KG1 (cell line): ENCODE results near the gene ATG4C.
"Not testable (repeated sequence)": the region's sequence is repeated elsewhere in the genome, so short reads cannot be mapped to it uniquely, and the experiment has no call there.

ENCODE experiments used
- DNase-seq: peaks from one replicate; lab custom pipeline; 2025; lab: John Stamatoyannopoulos, UW

Gene ATG4C

DNA sequence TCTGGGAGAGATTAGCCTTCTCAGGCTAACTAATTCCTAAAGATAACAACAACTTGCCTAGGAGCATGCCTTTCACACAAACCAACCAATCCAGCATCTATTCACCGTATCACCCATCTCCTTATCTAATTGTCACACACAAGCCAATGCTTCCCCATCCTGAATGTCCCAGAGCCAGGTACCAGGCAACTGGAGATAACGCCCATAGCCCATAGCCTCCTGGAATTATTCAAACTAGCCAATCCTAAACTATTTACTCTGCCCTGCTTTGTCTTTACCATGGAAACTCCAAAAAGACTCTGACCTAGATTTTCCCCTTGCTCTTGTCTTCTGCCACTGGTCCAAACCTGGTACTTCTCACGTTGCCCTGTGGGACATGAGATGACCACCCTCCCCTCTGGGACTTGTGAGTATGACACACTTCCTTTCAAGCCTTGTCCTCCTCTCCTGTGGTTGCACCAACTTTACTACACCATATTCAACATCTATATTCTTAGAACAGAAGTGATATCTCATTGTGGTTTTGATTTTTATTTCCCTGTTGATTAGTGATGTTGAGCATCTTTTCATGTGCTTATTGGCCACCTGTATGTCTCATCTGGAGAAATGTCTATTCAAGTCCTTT, 8.8 kb upstream of the ATG4C start:
- DNase-seq = no peak

DNA sequence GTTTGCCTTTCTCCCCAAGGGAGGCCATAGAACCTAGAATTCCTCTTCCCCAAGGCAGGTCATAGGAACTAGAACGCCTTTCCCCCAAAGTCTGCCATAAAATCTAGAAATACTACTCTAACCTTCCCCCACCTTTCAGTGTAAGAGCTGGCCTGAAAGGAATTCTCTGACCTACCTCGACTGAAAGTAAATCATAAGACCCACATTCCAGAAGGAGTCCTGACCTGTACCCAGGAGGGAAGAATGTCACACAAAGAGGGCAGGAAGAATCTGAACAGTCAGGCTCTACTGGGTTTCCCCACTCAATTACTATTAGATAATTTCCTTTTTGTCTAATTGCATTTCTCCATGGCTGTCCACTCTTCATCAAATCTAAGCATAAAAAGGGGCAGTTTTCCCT, 5.7 kb upstream of the ATG4C start:
- no peak for DNase-seq

DNA sequence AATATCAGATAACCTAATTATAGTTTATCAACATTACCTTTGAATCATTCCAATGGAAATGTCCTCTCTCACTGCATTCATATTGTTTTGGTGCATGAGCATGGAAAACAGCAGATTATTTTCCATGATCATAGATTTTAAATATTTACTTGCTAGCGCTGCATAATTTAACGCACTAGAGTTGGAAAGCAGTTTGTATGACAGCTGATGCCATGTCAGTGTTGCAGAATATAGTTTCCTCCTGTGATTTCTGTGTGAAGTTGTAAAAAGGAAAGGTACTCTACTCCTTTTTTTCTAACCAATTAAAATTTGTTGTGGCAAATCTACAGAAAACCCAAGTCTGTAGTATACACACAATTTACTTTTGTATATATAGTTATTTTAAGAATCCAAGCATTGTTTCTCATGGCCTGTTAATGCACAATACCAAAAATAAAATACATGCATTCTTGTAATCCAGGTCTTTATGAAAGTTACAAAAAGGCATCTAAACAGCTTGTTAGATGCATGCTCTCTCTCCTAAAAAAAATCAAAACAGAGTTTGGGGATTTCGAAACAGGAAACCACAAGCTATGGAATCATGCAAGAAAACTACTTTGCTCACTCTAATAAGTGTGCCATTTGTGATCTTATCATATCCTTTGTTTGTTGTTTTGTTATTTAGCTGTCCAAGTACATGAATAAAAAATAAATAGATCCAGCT, 1.9 kb upstream of the ATG4C start:
- DNase-seq = no peak

DNA sequence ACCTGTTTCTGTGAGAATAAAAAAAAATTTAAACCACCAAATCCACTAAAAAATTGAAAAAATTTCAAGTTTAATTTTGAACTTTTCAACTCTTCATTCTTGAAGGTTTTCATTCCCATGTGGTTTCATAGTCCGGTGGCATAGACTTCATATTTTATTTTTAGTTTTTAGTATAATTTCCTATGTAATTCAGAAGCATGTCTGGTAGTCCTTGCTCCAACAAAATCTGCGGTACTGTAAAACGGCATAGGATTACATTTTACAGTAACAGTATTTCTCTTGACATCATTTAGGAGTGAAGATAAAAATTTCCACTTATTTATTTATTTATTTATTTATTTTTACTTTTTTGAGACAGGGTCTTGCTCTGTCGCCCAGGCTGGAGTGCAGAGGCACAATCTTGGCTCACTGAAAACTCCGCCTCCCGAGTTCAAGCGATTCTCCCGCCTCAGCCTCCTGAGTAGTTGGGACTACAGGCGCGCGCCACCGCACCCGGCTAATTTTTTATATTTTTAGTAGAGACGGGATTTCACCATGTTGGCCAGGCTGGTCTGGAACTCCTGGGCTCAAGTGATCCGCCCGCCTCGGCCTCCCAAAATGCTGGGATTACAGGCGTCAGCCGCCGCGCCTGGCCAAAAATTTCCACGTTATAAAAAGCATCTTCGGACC, 1.3 kb upstream of the ATG4C start:
- not testable (repeated sequence) for DNase-seq

DNA sequence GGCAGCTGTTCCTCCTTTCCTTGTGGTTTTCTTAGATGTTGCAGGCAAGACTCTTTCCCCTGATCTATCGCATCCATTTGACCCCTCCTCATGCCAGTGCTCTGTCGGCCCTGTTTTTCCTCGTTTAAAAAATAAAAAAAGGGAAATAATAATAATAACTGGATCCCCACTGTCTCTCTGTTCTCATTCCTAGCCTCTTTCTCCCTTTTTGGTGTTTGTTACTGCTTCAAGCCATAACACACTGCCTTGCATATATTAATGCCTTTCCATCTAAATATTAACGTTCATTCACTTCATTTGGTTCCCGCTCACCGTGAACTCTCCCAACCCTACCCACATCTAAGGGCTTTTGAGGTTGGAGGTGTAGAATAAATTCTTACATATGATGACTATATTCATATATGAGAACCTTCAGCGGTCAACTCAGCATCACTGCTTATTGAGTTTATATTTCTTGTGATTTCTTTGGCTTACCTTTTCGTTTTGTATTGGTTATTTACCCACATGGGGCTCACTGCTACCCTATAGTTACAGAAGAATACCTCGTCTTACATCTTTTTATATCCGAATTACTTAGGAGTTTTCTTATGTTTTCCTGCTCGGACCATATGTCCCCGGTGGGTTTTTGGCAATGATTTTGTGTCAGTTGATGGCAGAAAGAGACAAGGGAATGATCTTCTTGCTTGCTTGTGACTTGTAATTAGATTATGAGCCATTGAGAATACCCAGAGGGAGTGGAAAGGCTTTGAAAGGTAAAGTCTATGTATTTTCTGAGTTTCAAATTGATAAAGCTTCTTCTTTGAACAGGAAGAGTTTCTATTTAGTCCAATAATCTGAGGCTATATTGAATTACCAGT, 805 bp downstream of the ATG4C start:
- DNase-seq = no peak

DNA sequence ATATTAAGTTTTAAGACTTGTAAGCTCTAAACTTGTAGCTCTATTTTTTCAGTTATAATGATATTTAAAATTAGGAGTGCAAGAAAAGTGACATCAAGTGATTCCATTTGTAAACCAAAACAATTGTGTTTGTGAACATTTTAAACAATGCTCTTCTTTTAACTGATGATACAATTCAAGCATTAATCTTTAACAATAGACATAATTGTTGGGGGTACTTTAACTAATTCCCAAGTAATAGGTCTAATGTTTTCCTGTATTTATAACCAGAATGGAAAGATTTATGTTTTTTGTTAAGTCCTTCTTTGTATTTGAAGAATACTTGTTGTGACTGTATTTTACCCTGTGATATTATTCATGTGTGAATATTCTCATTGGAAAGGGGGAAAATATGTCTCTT, 6.8 kb downstream of the ATG4C start:
- DNase-seq = no peak

DNA sequence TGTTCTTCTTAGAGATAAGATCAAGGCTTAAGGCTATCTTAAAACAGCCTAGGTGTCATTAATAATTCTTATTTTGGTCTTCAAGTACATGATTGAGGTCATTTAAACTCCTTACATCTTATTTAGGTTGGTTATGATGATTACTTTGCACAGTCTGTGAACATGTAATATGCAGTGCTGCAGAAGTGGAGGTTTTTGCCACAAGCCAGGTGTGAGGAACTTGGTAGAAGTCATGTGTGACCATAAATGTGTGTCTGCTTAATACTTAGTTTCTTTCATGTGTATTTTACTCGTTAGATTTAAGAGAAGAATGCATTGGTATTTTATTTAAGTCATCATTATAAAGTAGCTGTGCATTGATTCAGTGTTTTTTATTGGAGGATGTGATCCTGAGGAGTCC, 10.1 kb downstream of the ATG4C start:
- DNase-seq = no peak

DNA sequence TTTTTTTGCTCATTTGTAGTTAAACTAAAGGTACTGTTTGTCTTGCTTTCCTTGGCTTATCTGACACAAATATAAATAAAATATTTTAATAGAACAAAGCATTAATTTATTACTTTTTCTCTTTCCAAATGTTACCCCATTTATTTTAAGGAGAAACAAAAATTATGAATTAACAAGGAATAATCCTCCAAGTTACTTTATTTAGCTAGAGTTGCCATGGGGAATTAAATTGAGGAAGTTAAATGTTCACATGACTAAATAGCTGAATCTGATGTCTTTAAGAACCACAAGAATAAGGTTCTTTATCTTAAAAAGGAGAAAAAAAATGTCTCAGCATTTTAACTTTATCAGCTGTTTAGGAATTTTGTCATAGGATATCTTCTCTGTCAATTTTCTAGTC, 12.3 kb downstream of the ATG4C start:
- no peak for DNase-seq

DNA sequence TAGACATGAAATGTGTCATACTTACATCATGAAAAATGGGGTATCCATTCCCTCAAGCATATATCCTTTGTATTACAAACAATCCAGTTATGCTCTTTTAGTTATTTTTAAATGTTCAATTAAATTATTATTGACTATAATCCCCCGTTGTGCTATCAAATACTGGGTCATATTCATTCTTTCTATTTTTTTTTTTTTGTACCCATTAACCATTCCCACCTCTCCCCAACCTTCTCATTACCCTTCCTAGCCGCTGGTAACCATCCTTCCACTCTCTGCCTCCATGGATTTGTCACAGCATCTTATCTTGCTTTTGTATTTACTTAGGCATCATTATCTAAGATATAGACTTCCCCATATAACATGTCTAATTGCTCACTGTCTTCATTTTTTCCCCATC, 15.8 kb downstream of the ATG4C start:
- DNase-seq = no peak

DNA sequence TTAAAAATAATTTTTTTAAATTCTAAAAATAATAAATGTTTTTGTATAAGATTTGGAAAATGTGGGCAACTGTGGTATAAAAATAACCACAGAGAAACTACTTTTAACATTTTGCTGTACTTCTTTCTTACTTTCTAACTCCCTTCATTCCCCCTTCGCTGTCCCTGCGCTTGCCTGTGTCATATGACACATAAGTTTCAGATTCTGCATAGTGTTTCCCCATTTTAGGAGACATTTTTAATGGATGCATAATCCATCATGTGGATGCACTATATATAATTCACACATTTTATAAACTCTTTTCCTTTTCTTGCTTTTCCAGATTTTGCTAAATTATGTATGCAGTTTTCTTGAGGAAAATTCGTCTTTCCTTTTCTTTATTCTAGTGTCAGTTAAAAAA, 16.3 kb downstream of the ATG4C start:
- no peak for DNase-seq

DNA sequence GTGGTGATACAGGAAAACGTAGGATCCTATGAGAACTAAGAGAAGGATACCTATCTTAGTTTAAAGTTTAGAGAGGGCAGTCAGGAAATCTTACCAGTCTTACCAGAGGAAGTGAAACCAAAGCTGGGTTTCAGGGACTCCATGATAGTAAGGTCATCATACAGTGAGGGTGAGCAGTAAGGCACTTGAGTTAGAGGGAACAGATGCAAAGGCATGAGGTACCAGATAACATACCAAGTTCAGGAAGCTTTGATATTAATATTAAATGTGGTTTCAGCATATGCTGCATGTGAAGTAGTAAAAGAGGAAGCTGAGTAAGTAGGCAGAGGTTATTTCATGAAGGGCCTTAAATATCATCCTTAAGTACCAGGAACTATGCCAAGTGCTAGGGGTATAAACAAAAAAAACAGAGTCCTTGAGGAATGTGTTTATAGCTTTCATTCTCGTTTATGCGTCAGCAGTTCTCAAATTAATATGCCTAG, 16.9 kb downstream of the ATG4C start:
- DNase-seq = peak; percentile 60

DNA sequence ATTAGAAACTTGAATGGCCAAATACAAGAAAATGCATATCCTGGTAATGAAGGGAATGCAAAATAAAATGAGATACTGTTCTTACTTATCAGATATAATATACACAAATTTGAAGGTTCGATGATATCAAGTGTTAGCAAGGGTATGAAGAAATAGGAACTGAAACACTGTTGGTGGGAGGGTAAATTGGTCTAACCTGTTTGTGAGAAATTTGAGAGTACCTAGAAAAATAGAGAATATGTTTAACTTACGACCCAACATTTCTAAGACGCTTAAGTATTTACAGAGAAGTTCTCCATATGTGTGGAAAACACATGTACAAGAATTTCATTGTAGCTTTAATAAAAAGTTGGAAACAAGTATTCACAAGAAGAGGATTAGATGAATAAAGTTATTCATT, 25.9 kb downstream of the ATG4C start:
- DNase-seq = no peak

DNA sequence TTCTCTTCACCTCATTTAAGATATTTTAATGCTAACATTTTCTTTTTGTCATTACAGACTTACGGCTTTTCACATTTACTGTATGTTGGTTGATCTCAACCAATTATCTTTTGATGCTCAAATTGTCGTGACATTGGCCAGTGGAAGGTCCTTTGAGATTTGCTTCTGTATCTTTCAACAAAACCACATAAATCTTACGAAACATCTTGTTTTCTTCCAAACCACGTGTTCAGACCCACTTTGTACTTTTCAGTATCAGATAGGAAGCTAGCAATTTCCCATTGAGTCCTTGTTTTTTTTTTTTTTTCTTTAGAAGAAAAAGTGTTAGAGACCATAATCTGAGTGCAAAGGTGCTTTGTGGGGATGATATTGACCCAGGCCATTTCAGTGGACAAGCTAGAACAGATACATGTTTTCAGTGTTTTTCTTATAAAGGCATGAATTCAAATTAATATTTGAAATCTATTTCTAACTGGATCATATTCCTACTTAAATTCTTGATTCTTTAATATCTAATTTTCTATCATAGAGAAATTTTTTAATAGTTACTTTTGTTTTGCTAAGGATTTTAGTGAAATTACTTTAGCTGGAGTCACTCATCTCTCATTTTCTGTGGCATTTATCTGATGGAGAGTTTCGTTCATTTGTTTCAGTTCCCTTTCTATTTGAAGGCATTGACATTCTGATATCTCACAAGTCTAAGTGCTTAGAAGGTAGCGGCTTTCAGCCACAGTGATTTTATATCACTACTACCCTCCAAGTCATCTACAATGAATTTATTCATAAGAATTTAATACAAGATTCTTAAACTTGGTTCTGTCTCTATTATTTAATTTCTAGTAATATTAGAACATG, 26.7 kb downstream of the ATG4C start:
- no peak for DNase-seq

DNA sequence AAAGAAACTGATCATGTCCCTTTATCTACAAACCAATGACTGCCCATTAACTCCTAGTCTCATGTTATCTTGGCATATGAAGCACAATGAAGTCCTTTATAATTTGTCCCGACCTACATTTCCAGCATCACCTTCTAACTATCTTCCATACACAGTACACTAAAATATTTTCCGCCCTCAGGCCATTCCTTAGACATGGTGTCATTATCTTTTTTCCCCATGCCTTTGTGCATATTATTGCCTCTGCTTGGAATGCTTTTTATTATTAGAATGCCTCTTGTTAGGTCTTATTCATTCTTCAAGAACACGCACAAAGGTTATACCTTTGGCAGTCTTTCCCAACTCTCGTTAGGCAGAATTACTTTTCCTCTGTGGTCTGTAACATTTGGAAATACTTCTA, 39.6 kb downstream of the ATG4C start:
- DNase-seq = no peak

DNA sequence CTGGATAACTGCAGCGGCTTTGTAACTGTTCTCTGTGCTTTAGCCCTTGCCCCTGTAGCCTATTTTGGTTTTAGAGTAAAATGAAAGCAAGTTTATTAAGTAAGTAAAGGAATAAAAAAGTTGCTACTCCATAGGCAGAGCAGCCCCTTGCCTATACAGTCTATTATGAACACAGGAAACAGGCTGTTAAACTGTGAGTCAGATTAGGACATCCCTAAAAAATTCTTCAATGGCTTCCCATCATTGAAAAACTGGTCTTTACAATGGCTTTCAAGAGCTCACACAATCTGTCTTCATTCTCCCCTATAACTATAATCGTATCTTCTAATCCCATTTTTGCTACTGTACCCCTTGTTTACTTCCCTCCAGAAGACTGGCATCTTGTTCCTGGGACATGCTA, 43.0 kb downstream of the ATG4C start:
- no peak for DNase-seq

DNA sequence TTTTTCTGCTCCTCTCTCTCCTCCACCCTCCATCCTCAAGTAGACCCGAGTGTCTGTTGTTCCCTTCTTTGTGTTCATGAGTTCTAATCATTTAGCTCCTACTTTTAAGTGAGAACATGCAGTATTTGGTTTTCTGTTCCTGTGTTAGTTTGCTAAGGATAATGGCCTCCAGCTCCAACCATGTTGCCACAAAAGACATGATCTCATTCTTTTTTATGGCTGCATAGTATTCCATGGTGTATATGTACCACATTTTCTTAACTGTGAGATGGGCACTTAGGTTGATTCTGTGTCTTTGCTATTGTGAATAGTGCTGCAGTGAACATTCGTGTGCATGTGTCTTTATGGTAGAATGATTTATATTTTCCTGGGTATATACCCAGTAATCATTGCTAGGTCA, 43.9 kb downstream of the ATG4C start:
- not testable (repeated sequence) for DNase-seq

DNA sequence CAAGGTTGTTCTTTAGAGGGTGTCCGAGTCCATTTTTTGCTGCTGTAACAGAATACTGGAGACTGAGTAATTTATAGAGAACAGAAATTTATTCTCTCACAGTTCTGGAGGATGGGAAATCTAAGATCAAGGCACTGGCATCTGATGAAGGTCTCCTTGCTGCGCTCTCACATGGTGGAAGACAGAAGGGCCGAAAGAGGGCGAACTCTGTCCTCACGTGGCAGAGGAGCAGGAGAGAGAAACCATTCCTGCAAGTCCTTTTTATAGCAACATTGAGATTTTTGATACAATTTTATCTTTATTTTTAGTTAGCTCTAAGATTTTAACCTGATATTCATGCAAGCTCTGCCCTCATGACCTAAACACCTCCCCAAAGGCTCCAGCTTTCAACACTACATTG, 48.3 kb downstream of the ATG4C start:
- DNase-seq = no peak

DNA sequence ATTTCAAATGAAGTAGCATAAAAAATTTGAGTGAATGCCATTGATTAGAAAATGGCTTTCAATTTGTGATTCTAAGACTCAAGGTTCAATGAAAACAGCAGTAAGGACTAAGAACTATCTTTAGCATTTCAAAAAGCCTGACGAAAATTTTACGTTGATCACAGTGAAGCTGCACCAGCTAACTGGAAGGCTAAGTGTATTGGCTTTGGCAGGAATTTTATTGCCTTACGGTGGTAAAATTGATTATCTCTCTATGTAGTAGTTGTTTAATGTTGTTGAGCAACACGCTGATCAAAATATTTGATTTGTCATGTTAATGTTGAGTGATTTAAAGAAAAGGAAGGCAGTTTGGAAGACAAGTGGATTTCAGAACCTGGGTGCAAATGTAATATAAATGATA, 49.6 kb downstream of the ATG4C start:
- DNase-seq = no peak

DNA sequence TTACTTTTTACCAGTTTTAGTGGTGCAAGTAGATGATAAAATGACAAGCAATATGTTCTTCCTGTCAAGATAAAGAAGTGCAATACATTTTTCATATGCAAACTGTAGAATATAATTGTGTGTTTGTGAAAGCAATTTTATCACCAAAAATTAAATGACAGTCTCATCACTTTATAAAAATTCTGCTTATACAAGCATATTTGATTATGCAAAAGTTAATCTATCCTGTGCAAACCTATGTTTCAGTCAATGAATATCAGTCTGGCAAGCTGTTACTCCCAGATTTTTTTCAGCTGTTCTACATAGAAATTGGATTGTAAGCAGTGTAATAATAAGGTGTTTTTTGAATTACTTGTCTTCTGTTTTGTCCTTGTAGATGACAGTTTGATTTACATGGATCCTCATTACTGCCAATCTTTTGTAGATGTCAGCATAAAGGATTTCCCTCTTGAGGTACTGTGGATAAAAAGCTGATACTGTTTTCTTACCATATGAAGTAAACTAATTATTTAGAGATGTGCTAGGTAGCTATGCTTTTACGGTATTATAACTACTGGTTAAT, 50.5 kb downstream of the ATG4C start:
- no peak for DNase-seq

DNA sequence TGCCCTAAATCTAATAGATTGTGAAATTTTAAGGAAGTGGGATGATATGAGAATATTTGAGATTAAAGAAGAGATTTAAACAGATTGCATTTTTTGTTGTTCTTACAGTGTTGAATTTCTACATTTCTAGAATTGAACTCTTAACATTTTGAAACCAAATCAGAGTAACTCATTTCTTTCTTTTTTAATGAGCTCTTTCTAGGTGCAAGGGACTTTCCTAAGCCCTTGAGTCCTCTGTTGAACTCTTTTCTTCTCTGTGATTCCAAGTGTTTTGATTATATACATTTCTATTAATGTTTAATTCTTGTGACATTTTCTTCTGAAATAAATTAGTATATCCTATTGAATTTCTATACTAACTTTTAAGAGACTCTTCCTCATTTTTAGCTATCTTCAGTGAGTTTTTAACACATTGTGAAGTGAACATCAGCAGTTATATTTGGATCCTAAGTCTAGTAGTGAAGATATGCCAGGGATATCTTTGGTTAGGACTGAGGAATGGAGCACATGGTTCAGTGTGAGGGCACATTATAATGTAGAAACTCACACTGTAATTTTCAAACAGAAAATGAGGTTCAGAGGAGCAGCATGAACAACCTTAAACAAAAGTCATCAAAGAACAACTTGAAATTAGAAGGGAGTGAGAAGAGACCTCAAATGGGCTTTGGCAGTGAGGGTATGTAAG, 53.1 kb downstream of the ATG4C start:
- DNase-seq = no peak

DNA sequence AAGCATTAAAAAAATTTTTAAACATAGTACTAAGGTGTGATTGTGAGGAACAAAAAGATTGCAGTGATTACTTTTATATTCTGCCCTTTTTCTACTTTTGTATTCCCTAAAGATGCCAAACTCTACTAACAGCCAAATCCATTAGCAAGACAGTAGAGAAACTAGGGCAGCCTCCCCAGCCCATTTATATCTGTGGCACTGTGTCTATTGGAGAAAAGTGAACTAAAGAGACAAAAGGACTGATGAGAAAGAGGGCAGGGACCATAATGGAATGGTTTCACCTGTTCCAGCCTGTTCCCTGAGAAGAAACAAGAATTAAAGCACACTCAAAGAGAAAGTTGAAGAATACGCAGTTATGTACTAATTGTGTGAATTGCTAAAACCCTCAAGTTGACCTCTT, 56.6 kb downstream of the ATG4C start:
- DNase-seq = no peak
